MM.1S (cell line): ENCODE measurements around the gene FRAS1.
"Not testable (repeated sequence)": the region's sequence is repeated elsewhere in the genome, so short reads cannot be mapped to it uniquely, and the experiment has no call there.

Experiments
- DNase-seq: peaks from one replicate; pipeline ENCODE4 v3.0.0-alpha.2; 2015
- H2AFZ ChIP-seq: fragments of 300-600 bp; sonication (generic); 2 replicates; pipeline ENCODE4 v1.6.0; 2016; ENCODE audit warnings: antibody characterized with exemption, low read length
- H3F3A ChIP-seq: fragments of 300-600 bp; sonication (generic); 2 replicates; pipeline ENCODE4 v1.6.1; 2016; ENCODE audit warnings: mild to moderate bottlenecking, antibody characterized with exemption, low read length, moderate library complexity, mixed read lengths; ENCODE audit not compliant: insufficient read depth
- H3K27ac ChIP-seq: fragments of 300-600 bp; sonication (generic); 2 replicates; pipeline ENCODE4 v1.5.1; 2016; ENCODE audit warnings: mild to moderate bottlenecking, low read length
- H3K27me3 ChIP-seq: fragments of 300-600 bp; sonication (generic); replicated peaks from 2 replicates; pipeline ENCODE4 v1.6.0; 2016; ENCODE audit warnings: low read length; ENCODE audit not compliant: insufficient read depth
- H3K36me3 ChIP-seq: fragments of 300-600 bp; sonication (generic); replicated peaks from 2 replicates; pipeline ENCODE4 v1.6.1; 2016; ENCODE audit warnings: mild to moderate bottlenecking, low read length, mixed read lengths; ENCODE audit not compliant: insufficient read depth
- H3K4me1 ChIP-seq: fragments of 300-600 bp; sonication (generic); 2 replicates; pipeline ENCODE4 v1.6.1; 2016; ENCODE audit warnings: low read length, mixed read lengths
- H3K4me2 ChIP-seq: fragments of 300-600 bp; sonication (generic); 2 replicates; pipeline ENCODE4 v1.6.0; 2016; ENCODE audit warnings: low read depth, low read length
- H3K4me3 ChIP-seq: fragments of 300-600 bp; sonication (generic); 2 replicates; pipeline ENCODE4 v1.5.1; 2016; ENCODE audit warnings: low read length, mixed read lengths
- H3K79me2 ChIP-seq: fragments of 300-600 bp; sonication (generic); 2 replicates; pipeline ENCODE4 v1.6.1; 2016; ENCODE audit warnings: mixed run types, low read length, mixed read lengths
- H3K9ac ChIP-seq: fragments of 300-600 bp; sonication (generic); 2 replicates; pipeline ENCODE4 v1.6.1; 2016; ENCODE audit warnings: low read length, mixed read lengths
- H3K9me2 ChIP-seq: fragments of 300-600 bp; sonication (generic); replicated peaks from 2 replicates; pipeline ENCODE4 v1.6.1; 2016; ENCODE audit warnings: mild to moderate bottlenecking, low read length, mixed read lengths; ENCODE audit not compliant: insufficient read depth
- H3K9me3 ChIP-seq: fragments of 300-600 bp; sonication (generic); replicated peaks from 2 replicates; pipeline ENCODE4 v1.6.1; 2016; ENCODE audit warnings: mild to moderate bottlenecking, low read length, mixed read lengths; ENCODE audit not compliant: insufficient read depth
- H4K20me1 ChIP-seq: fragments of 300-600 bp; sonication (generic); 2 replicates; pipeline ENCODE4 v1.6.1; 2016; ENCODE audit warnings: mild to moderate bottlenecking, low read length, moderate library complexity, mixed read lengths; ENCODE audit not compliant: insufficient read depth
- EZH2 ChIP-seq: fragments of 300-600 bp; sonication (generic); optimal IDR thresholded peaks from 2 replicates; pipeline ENCODE3; 2017; ENCODE audit warnings: low read depth, mild to moderate bottlenecking, antibody characterized with exemption, low read length, mixed read lengths
- EZH2phosphoT487 ChIP-seq: fragments of 300-600 bp; sonication (generic); IDR thresholded peaks from 2 replicates; pipeline ENCODE4 v1.6.1; 2018; ENCODE audit warnings: antibody characterized with exemption, low read length
- TF ChIP-seq, protein P1 (sequence below): fragments of 300-600 bp; sonication (generic); IDR thresholded peaks from 2 replicates; pipeline ENCODE4 v1.5.1; 2016; ENCODE audit warnings: antibody characterized with exemption, low read length, mixed read lengths

Gene FRAS1

DNA sequence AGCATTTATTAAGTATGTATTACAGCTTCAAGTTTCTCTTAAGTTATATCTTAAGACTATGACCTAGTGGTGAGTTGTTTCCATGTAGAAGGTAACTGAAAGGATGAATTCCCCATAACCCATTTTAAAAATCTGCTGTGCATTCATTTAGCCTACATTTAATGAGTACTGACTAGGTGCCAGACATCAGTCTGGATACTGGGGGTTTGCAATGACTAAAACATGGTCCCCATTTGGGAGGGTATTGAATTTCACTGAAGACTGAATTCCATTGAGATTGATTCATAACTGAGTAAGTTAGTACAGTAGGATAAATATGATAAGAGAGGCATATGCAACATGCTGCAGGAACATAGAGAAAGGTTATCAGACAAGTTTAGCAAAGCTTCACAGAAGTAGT, 241.5 kb downstream of the FRAS1 start:
- H3K4me2 ChIP-seq, result no peak overlapping the region
- H3K36me3 ChIP-seq, result no peaks in the 10 kb centered on the region
- TF ChIP-seq EZH2phosphoT487, result no peak
- no peak for TF ChIP-seq EZH2
- TF ChIP-seq, protein P1, sequence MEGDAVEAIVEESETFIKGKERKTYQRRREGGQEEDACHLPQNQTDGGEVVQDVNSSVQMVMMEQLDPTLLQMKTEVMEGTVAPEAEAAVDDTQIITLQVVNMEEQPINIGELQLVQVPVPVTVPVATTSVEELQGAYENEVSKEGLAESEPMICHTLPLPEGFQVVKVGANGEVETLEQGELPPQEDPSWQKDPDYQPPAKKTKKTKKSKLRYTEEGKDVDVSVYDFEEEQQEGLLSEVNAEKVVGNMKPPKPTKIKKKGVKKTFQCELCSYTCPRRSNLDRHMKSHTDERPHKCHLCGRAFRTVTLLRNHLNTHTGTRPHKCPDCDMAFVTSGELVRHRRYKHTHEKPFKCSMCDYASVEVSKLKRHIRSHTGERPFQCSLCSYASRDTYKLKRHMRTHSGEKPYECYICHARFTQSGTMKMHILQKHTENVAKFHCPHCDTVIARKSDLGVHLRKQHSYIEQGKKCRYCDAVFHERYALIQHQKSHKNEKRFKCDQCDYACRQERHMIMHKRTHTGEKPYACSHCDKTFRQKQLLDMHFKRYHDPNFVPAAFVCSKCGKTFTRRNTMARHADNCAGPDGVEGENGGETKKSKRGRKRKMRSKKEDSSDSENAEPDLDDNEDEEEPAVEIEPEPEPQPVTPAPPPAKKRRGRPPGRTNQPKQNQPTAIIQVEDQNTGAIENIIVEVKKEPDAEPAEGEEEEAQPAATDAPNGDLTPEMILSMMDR, result no peak
- H3K79me2 ChIP-seq, result no peaks in the 10 kb centered on the region
- no peaks in the 10 kb centered on the region for H3K27me3 ChIP-seq
- no peak for DNase-seq
- no peak overlapping the region for H3K27ac ChIP-seq
- no peak overlapping the region for H3K4me3 ChIP-seq
- no peaks in the 10 kb centered on the region for H3K9me3 ChIP-seq
- no peak overlapping the region for H3K9ac ChIP-seq
- no peaks in the 10 kb centered on the region for H4K20me1 ChIP-seq
- H3K4me1 ChIP-seq, result peaks cover 7% of the 10 kb centered on the region; the same call in 1 of the 2 replicates
- H3F3A ChIP-seq, result no peaks in the 10 kb centered on the region
- no peaks in the 10 kb centered on the region for H3K9me2 ChIP-seq
- H2AFZ ChIP-seq, result no peak overlapping the region

DNA sequence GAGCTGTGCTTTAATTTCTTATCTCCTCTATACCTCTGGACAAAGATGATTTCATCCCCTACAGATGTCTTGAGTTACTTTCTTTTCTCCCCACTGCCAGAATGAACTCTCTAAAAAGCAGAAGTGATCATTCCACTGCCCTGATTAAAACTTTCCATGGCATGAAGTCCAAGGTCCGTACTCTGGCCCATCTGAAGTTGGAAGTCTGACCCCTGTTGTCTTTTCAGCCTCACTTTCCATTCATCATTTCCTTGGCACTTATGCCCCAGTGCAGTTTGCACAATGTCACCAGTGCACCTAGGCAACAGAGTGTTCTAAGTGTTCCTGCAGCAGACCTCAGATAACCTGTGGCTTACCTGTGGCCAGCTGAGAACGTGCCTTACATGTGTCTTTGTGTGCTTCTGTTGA, 242.4 kb downstream of the FRAS1 start:
- Histone ChIP-seq H3K9ac (no peak overlapping the region), H3K4me2 (no peak overlapping the region), H3K27me3 (no peaks in the 10 kb centered on the region), H3K27ac (no peak overlapping the region), H2AFZ (no peak overlapping the region), H3K9me3 (no peaks in the 10 kb centered on the region), H3K4me1 (peaks cover 7% of the 10 kb centered on the region; the same call in 1 of the 2 replicates), H3K79me2 (no peaks in the 10 kb centered on the region), H3K9me2 (no peaks in the 10 kb centered on the region), H4K20me1 (no peaks in the 10 kb centered on the region), H3K36me3 (no peaks in the 10 kb centered on the region), H3F3A (no peaks in the 10 kb centered on the region), H3K4me3 (no peak overlapping the region)
- DNase-seq, result no peak
- TF ChIP-seq, protein P1, result no peak
- TF ChIP-seq EZH2phosphoT487 (no peak), EZH2 (no peak)

DNA sequence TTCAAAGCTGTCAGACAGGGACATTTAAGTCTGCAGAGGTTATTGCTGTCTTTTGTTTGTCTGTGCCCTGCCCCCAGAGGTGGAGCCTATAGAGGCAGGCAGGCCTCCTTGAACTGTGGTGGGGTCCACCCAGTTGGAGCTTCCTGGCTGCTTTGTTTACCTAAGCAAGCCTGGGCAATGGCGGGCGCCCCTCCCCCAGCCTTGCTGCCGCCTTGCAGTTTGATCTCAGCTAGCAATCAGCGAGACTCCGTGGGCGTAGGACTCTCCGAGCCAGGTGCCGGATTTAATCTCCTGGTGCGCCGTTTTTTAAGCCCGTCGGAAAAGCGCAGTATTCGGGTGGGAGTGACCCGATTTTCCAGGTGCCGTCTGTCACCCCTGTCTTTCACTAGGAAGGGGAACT, 250.1 kb downstream of the FRAS1 start:
- not testable (repeated sequence) for H3K9ac ChIP-seq, H3K9me2 ChIP-seq, H3K9me3 ChIP-seq, H3K36me3 ChIP-seq, H3K27ac ChIP-seq, DNase-seq, H3F3A ChIP-seq, H3K4me2 ChIP-seq, H4K20me1 ChIP-seq, H3K27me3 ChIP-seq, H2AFZ ChIP-seq, H3K4me3 ChIP-seq, H3K79me2 ChIP-seq, H3K4me1 ChIP-seq

DNA sequence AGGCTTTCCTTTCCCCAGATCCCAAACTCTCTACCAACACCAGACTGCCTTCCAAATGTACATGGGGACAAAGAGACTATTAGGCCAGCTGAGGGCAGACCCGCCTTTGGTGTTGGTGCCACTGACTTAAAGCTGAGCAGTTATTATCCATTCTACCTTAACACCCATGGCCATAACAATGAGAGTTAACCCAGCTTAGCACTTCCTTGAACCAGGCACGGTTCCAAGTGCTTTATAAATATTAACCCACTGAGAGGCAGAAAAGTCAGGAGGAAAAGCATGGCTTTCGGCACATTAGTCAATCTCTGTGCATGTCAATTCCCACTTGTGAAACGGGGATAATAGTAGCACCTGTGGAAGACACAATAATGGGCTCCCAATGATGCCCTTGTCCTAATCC, 251.4 kb downstream of the FRAS1 start:
- Histone ChIP-seq H3K27me3 (no peaks in the 10 kb centered on the region), H3K9me3 (no peaks in the 10 kb centered on the region), H3K9me2 (no peaks in the 10 kb centered on the region), H3K79me2 (no peaks in the 10 kb centered on the region), H2AFZ (no peak overlapping the region), H3K4me1 (peaks cover 8% of the 10 kb centered on the region), H3K4me3 (no peak overlapping the region), H3F3A (peaks cover 7% of the 10 kb centered on the region; the same call in 1 of the 2 replicates), H4K20me1 (no peaks in the 10 kb centered on the region), H3K36me3 (no peaks in the 10 kb centered on the region), H3K9ac (no peak overlapping the region), H3K27ac (no peak overlapping the region), H3K4me2 (no peak overlapping the region)
- TF ChIP-seq, protein P1, result no peak
- no peak for TF ChIP-seq EZH2
- no peak for TF ChIP-seq EZH2phosphoT487
- no peak for DNase-seq
